ENCODE data around the gene ZFP14.

DNA sequence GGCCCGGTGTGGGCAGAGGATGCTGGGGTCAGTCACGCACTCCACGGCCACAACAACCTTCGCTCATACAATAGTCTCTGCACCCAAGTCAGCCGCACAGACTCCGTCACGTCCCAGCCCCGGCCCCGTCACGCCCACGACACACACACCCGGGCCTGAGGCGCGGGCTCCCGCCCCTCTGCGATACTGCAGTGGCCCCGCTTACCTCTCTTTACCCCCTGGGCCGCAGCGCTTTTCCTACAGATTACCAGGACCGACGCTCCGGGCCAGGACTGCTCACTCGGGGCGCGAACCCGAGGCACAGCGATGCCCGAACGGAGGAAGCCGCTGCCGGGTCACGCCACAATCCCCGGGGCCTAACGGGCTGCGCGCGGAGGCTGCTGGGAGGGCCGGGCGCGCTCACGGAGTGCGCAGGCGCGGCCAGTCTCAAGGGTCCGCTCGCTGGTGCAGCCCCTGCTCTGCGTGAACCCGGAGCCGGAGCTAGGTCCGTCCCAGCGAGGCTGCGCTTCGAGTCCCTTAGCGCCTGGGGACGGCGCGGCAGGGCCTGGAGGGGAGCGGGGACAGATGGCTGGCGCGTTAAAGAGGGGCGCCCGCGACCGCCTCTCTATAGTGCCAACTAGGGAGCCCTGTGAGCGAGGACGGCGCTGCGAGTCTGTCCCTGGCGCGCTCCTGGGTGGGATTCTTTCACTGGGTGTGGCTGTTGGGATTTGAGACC, 39.4 kb upstream of the ZFP14 start, which contains the start of gene ZFP82:
- TF ChIP-seq POLR2A (IDR thresholded peaks at IDR 0.05) (peak; percentile 35 to 63), POLR2AphosphoS5 (IDR thresholded peaks at IDR 0.05) (peak; percentile 59 to 89 (median 82))
- TF ChIP-seq, protein P1, sequence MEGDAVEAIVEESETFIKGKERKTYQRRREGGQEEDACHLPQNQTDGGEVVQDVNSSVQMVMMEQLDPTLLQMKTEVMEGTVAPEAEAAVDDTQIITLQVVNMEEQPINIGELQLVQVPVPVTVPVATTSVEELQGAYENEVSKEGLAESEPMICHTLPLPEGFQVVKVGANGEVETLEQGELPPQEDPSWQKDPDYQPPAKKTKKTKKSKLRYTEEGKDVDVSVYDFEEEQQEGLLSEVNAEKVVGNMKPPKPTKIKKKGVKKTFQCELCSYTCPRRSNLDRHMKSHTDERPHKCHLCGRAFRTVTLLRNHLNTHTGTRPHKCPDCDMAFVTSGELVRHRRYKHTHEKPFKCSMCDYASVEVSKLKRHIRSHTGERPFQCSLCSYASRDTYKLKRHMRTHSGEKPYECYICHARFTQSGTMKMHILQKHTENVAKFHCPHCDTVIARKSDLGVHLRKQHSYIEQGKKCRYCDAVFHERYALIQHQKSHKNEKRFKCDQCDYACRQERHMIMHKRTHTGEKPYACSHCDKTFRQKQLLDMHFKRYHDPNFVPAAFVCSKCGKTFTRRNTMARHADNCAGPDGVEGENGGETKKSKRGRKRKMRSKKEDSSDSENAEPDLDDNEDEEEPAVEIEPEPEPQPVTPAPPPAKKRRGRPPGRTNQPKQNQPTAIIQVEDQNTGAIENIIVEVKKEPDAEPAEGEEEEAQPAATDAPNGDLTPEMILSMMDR (IDR thresholded peaks at IDR 0.05): no peak
